GM12892 (cell line): ENCODE results near the gene AEN.

ENCODE experiments used
- POLR2A ChIP-seq: IDR thresholded peaks from 2 replicates; pipeline ENCODE4 v1.6.1; 2011; ENCODE audit warnings: low read depth, low read length, control low read depth
- POLR2AphosphoS5 ChIP-seq: IDR thresholded peaks from 2 replicates; pipeline ENCODE4 v1.6.1; 2011; ENCODE audit warnings: low read depth, low read length, control low read depth

GRCh38 chr15:88649753-88650551 lies 28.8 kb downstream of the AEN start:
- TF ChIP-seq POLR2A (no peak), POLR2AphosphoS5 (no peak)
